Nephron (organoid): ENCODE data around the gene LIN28A.
A peak's percentile ranks its signal among the peaks of the same experiment; 100 is the strongest.

Experiments used
- H3K27ac Mint-ChIP-seq, 3 experiments: 2 replicates each; pipeline ENCODE4 v1.8.0; 2020; ENCODE audit warnings: mixed read lengths in 3 of 3, mild to moderate bottlenecking in 2 of 3, moderate library complexity in 1 of 3
- H3K27me3 Mint-ChIP-seq: 2 replicates; pipeline ENCODE4 v1.8.0; 2021; ENCODE audit warnings: low read depth, mild to moderate bottlenecking, moderate library complexity, mixed read lengths
- H3K36me3 Mint-ChIP-seq: 2 replicates; pipeline ENCODE4 v1.8.0; 2020; ENCODE audit warnings: low read depth, mixed read lengths
- H3K4me1 Mint-ChIP-seq: 2 replicates; pipeline ENCODE4 v1.8.0; 2020; ENCODE audit warnings: mixed read lengths
- H3K4me3 Mint-ChIP-seq, 3 experiments: 2 replicates each; pipeline ENCODE4 v1.8.0; 2020; ENCODE audit warnings: mild to moderate bottlenecking in 3 of 3, mixed read lengths in 3 of 3, moderate library complexity in 2 of 3
- H3K9me3 Mint-ChIP-seq: 2 replicates; pipeline ENCODE4 v1.8.0; 2020; ENCODE audit warnings: mixed read lengths
- CTCF ChIP-seq, 3 experiments: fragments of 200-600 bp; sonication (generic); IDR thresholded peaks; one replicate each; pipeline ENCODE4 v1.5.0; 2021; ENCODE audit warnings: antibody characterized with exemption in 3 of 3; ENCODE audit not compliant: unreplicated experiment in 3 of 3

LIN28A gene

DNA sequence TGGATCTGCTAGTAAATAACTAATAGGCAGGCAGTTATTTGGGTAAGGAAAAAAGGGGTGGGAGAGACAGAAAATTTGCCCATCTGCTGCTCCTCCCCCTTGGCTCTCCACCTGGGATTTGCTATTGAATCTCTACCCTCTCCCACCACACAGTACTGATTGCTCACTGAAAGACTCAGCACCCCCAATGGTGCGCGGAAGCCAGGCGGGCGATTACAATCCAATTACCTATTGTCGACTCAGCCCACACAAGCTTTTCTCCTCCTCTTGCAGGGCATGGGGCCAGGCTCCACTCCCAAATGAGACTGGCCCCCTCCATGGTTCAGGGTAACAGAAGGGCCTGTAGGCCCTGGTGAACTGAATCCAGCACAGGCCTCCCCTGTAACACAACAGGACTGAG lies 58.9 kb downstream of the LIN28A start:
- Mint-ChIP-seq H3K36me3 (peaks cover 53% of the 10 kb centered on the region), H3K27me3 (no peaks in the 10 kb centered on the region), H3K9me3 (no peaks in the 10 kb centered on the region), H3K4me3 (peak overlapping the region in 2 of 3 experiments; percentile 34 to 49), H3K27ac (peak overlapping the region in 1 of 3 experiments; percentile 8), H3K4me1 (peaks cover 54% of the 10 kb centered on the region)
- TF ChIP-seq CTCF (IDR thresholded peaks at IDR 0.05; ENCODE audit: unreplicated experiment in 3 of 3) = no peak

- no peaks in the 10 kb centered on the region for H3K9me3 Mint-ChIP-seq
- no peak for TF ChIP-seq CTCF (IDR thresholded peaks at IDR 0.05; ENCODE audit: unreplicated experiment in 3 of 3)
- peak overlapping the region; percentile 97 to 98 (median 97) for H3K4me3 Mint-ChIP-seq
- peaks cover 53% of the 10 kb centered on the region for H3K36me3 Mint-ChIP-seq
- peak overlapping the region; percentile 98 to 100 (median 99) for H3K27ac Mint-ChIP-seq
- H3K27me3 Mint-ChIP-seq = no peaks in the 10 kb centered on the region
- peaks cover 61% of the 10 kb centered on the region for H3K4me1 Mint-ChIP-seq
These were observed 60.4 kb downstream of the LIN28A start for GRCh38 chr1:26470878-26471497.

GRCh38 chr1:26471498-26472319 lies 61.1 kb downstream of the LIN28A start:
- TF ChIP-seq CTCF (IDR thresholded peaks at IDR 0.05; ENCODE audit: unreplicated experiment in 3 of 3) = no peak
- Mint-ChIP-seq H3K4me1 (peaks cover 62% of the 10 kb centered on the region), H3K36me3 (peaks cover 57% of the 10 kb centered on the region), H3K9me3 (no peaks in the 10 kb centered on the region), H3K4me3 (peak overlapping the region; percentile 97 to 98 (median 97)), H3K27me3 (no peaks in the 10 kb centered on the region), H3K27ac (peak overlapping the region; percentile 98 to 100 (median 99))

DNA sequence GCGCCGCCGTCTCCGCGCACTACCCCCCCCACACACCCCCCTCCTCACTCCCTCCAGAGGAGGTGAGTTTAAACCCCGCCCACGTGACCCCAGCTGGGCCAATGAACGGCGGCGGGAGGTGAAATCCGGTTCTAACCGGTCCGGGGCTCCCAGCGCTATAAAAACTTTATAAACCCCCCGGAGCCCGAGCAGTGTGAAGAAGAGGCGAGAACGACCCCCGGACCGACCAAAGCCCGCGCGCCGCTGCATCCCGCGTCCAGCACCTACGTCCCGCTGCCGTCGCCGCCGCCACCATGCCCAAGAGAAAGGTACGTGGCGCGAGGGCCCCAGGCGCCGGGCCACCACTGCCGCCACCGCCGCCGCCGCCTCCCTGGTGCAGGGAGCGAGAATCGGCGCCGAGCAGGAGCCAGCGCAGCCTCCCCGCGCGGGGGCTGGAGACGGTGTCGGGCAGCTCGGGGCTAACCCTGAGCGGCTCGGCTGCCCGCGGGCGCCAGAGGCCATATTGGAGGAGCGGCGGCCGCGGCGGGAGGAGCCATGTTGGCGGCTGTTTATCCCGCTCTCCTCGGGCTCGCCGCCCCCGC lies 61.8 kb downstream of the LIN28A start, which contains the start of gene HMGN2:
TSS of gene HMGN2 (plus strand) at position 121 of the 581 bp plus-strand sequence. CDS start at position 294, 173 bp downstream.
- Mint-ChIP-seq H3K4me1 (peaks cover 62% of the 10 kb centered on the region), H3K36me3 (peaks cover 57% of the 10 kb centered on the region)

More for the DNA sequence above, 61.8 kb downstream of the LIN28A start, which contains the start of gene HMGN2:
- no peak for TF ChIP-seq CTCF (IDR thresholded peaks at IDR 0.05; ENCODE audit: unreplicated experiment in 3 of 3)
- H3K27me3 Mint-ChIP-seq = no peaks in the 10 kb centered on the region
- peak within 1 kb of the TSS; percentile 98 to 100 (median 99) for H3K27ac Mint-ChIP-seq
- H3K9me3 Mint-ChIP-seq = no peaks in the 10 kb centered on the region
- peak within 1 kb of the TSS; percentile 97 to 98 (median 97) for H3K4me3 Mint-ChIP-seq
